Stimulated activated memory B cell treated with anti-CD40 and anti-IgM and Interleukin-4, amounts not matched to agents 10 μg/mL and 1 μg/mL and 100 μg/mL, for 72 hours (primary cell): Measurements from ENCODE around the gene RBM7.

Source experiments
- ATAC-seq: fragments of 150-1000 bp; cut with Tn5 transposase; 2 replicates; pipeline ENCODE4 v1.10.0; 2021
- H3K27ac Mint-ChIP-seq: one replicate; pipeline ENCODE4 v1.8.0; 2022; ENCODE audit warnings: mild to moderate bottlenecking, mixed read lengths
- H3K27me3 Mint-ChIP-seq: one replicate; pipeline ENCODE4 v1.8.0; 2022; ENCODE audit warnings: mixed read lengths
- H3K36me3 Mint-ChIP-seq: one replicate; pipeline ENCODE4 v1.8.0; 2022; ENCODE audit warnings: mixed read lengths
- H3K4me1 Mint-ChIP-seq: one replicate; pipeline ENCODE4 v1.8.0; 2022; ENCODE audit warnings: mixed read lengths
- H3K4me3 Mint-ChIP-seq: one replicate; pipeline ENCODE4 v1.8.0; 2022; ENCODE audit warnings: mild to moderate bottlenecking, moderate library complexity, mixed read lengths
- H3K9me3 Mint-ChIP-seq: one replicate; pipeline ENCODE4 v1.8.0; 2022; ENCODE audit warnings: mixed read lengths

RBM7 gene

GRCh38 chr11:114430290-114430689, 29.8 kb downstream of the RBM7 start:
- H3K9me3 Mint-ChIP-seq, result no peaks in the 10 kb centered on the region
- H3K4me1 Mint-ChIP-seq, result no peaks in the 10 kb centered on the region
- no peak overlapping the region for H3K27ac Mint-ChIP-seq
- ATAC-seq, result no peak
- no peak overlapping the region for H3K4me3 Mint-ChIP-seq
- H3K27me3 Mint-ChIP-seq, result no peaks in the 10 kb centered on the region
- peaks cover 12% of the 10 kb centered on the region for H3K36me3 Mint-ChIP-seq

DNA sequence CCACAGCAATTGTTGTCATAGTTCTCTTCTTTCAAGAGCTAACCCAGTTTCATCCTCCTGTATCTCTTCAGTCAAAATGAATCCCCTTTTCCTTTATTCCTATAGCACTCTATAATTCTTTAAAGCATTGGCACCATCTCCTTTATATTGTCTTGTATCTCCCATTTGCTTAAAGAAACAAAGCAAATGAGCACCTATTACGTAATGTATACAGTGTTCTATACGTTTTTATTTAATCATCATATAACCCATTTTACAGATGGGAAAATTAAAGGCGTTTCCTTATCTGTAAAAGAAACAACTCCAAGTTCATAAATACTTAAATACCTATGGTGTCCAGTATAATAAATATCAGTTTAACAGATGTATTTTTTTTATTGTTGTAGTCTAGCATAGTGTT, 32.4 kb downstream of the RBM7 start:
- ATAC-seq, result no peak
- Mint-ChIP-seq H3K36me3 (peaks cover 7% of the 10 kb centered on the region), H3K9me3 (no peaks in the 10 kb centered on the region), H3K27ac (no peak overlapping the region), H3K27me3 (no peaks in the 10 kb centered on the region), H3K4me1 (no peaks in the 10 kb centered on the region), H3K4me3 (no peak overlapping the region)

DNA sequence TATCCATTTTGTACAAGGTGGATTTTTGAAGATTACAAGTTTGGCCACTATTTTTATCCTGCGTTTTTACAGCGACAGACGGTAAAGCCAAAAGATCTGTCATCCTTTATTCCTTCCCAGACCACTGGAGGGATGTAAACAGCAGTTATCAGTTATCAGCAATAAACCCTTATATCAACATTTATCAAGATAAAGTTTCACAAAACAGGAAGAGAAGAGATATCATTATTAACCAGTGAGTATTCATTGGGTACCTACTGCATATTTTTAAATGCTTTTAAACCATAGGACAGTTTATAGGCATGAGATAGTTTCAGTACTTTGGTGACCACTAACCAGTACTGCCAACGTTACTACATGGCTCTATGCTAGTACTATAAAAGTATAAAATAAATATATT, 32.9 kb downstream of the RBM7 start:
- Mint-ChIP-seq H3K4me3 (no peak overlapping the region), H3K4me1 (no peaks in the 10 kb centered on the region), H3K27me3 (no peaks in the 10 kb centered on the region), H3K9me3 (no peaks in the 10 kb centered on the region), H3K27ac (no peak overlapping the region), H3K36me3 (peaks cover 7% of the 10 kb centered on the region)
- ATAC-seq, result no peak

- no peak overlapping the region for H3K4me3 Mint-ChIP-seq
- H3K27me3 Mint-ChIP-seq, result no peaks in the 10 kb centered on the region
- H3K27ac Mint-ChIP-seq, result no peak overlapping the region
- no peaks in the 10 kb centered on the region for H3K9me3 Mint-ChIP-seq
- peaks cover 28% of the 10 kb centered on the region for H3K4me1 Mint-ChIP-seq
- no peak for ATAC-seq
- H3K36me3 Mint-ChIP-seq, result peaks cover 15% of the 10 kb centered on the region
These were observed 37.8 kb downstream of the RBM7 start for GRCh38 chr11:114438303-114438702.

DNA sequence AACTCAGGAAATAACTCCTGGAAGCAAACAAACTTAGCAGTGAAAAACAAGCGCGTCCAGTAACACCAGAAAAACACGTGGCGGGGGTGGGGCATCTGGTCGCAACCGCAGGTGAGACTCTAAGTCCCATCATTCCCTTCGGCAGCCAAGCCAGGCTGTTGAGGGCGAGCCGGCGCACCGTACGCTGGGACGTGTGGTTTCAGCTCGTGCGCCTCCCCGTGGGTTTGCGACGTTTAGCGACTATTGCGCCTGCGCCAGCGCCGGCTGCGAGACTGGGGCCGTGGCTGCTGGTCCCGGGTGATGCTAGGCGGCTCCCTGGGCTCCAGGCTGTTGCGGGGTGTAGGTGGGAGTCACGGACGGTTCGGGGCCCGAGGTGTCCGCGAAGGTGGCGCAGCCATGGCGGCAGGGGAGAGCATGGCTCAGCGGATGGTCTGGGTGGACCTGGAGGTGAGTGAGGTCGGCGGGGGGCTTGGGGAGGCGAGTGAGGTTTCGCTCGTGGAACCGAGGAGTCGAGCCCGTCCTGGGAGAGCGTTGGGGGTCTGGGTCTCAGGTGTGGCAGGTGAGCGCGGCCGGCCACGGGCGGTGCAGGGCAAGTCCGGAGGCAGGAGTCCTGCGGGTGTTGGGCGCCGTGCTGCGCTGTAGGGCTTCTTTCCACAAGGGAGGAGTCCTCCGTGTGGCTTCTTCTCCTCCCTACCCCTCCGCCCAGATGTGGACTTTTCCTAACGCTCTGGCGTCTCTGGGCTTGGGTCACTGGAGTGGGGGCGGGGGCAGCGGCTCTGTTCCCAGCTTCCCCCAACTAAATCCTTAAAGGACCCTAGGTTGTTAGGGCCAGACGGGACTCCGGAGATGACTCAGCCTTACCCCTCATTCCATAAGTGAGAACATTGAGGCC, 39.0 kb downstream of the RBM7 start, which contains the start of gene REXO2:
Gene REXO2, plus strand, starts transcription at position 239 of the 892 bp plus-strand sequence. Its CDS starts 62 bp downstream, at position 301.
- ATAC-seq, result peak; percentile 99
- Mint-ChIP-seq H3K4me1 (peaks cover 28% of the 10 kb centered on the region), H3K36me3 (peaks cover 23% of the 10 kb centered on the region), H3K4me3 (peak within 1 kb of the TSS; percentile 96), H3K27ac (peak within 1 kb of the TSS; percentile 87), H3K27me3 (no peaks in the 10 kb centered on the region), H3K9me3 (no peaks in the 10 kb centered on the region)

GRCh38 chr11:114440121-114440860, 39.8 kb downstream of the RBM7 start:
- no peak for ATAC-seq
- peaks cover 20% of the 10 kb centered on the region for H3K36me3 Mint-ChIP-seq
- H3K27ac Mint-ChIP-seq, result peak overlapping the region; percentile 87
- H3K27me3 Mint-ChIP-seq, result no peaks in the 10 kb centered on the region
- H3K4me1 Mint-ChIP-seq, result peaks cover 28% of the 10 kb centered on the region
- peak overlapping the region; percentile 96 for H3K4me3 Mint-ChIP-seq
- no peaks in the 10 kb centered on the region for H3K9me3 Mint-ChIP-seq

DNA sequence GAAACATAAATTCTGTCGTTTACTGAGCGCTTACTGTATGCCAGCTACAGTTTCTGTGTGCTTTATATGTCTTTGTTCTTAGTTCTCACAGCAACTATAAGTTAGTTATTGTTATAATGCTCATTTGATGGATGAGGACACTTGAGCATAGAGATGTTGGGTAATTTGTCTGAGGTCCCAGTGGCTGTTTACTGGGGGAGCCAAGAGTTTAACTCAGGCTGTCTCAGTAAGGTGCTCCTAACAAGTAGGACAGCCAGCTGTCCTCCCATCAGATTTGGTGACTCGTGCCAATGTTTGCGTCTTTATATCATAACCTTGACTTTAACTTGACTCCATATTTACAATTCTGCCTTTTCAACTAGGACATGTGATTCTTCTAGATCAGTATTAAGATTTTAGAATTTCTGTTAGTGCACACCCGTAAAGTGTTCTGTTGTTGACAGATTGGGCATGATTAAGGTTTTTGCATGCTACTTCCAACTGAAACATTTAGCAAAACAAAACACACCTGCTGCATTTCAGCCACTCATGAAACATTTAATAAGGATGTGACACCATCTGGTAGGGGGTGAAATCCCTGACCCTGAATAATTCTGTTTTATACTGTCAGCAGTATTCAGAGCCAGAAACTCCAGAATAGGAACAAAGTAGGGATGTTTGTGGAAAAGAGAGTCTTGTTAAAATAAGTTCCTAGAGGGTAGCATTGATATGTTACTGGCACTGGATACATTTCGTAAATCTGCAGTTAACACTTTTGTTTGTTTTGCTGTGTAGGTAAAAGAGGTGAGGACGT, 40.7 kb downstream of the RBM7 start:
- H3K36me3 Mint-ChIP-seq, result peaks cover 24% of the 10 kb centered on the region
- no peak for ATAC-seq
- H3K27ac Mint-ChIP-seq, result no peak overlapping the region
- no peaks in the 10 kb centered on the region for H3K27me3 Mint-ChIP-seq
- no peaks in the 10 kb centered on the region for H3K9me3 Mint-ChIP-seq
- peaks cover 28% of the 10 kb centered on the region for H3K4me1 Mint-ChIP-seq
- H3K4me3 Mint-ChIP-seq, result no peak overlapping the region

- H3K27me3 Mint-ChIP-seq, result no peaks in the 10 kb centered on the region
- H3K9me3 Mint-ChIP-seq, result no peaks in the 10 kb centered on the region
- peaks cover 31% of the 10 kb centered on the region for H3K36me3 Mint-ChIP-seq
- ATAC-seq, result no peak
- H3K4me1 Mint-ChIP-seq, result peaks cover 28% of the 10 kb centered on the region
- no peak overlapping the region for H3K27ac Mint-ChIP-seq
- H3K4me3 Mint-ChIP-seq, result no peak overlapping the region
These were observed 41.5 kb downstream of the RBM7 start for GRCh38 chr11:114441921-114442320.

DNA sequence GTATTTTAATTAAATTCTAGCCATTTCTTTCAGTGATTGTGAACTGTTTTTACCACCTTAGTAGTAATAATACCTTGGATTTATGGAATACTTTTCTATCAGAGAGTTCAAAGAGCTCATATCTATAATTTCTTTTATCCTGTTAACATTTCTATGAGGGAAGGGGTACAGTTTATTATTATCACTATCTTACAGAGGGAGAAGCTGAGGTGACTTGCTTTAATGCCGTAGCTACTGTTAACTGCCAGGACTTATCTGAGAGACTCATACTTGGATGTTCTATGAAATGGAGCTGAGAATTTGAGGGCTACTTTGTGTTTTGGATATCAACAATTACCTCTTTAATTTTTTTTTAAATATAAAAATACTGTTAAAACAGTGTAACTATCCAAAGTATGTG, 42.1 kb downstream of the RBM7 start:
- no peak overlapping the region for H3K27ac Mint-ChIP-seq
- ATAC-seq, result no peak
- H3K9me3 Mint-ChIP-seq, result no peaks in the 10 kb centered on the region
- H3K4me3 Mint-ChIP-seq, result no peak overlapping the region
- no peaks in the 10 kb centered on the region for H3K27me3 Mint-ChIP-seq
- H3K36me3 Mint-ChIP-seq, result peaks cover 37% of the 10 kb centered on the region
- peaks cover 28% of the 10 kb centered on the region for H3K4me1 Mint-ChIP-seq

DNA sequence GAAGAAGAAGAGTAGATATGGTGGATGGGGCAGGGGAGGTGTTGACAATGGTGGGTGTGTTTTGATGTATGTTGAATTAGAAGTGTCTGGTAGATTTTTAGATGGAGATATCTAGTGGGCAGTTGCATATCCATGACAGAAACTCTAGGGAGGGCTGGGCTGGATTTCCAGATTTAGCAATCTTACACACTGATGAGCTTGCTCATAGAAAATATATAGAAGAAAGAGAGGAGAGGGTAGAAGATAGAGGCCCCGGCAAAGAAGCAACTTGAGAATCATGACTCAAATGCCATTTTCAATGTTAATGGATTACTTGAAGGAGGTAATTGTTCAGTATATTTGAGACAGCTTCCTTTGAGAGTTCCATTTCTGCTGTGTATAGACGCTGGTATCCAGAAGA, 47.0 kb downstream of the RBM7 start:
- Mint-ChIP-seq H3K4me1 (no peaks in the 10 kb centered on the region), H3K27me3 (no peaks in the 10 kb centered on the region), H3K27ac (no peak overlapping the region), H3K9me3 (no peaks in the 10 kb centered on the region), H3K4me3 (no peak overlapping the region), H3K36me3 (peaks cover 47% of the 10 kb centered on the region)
- no peak for ATAC-seq

DNA sequence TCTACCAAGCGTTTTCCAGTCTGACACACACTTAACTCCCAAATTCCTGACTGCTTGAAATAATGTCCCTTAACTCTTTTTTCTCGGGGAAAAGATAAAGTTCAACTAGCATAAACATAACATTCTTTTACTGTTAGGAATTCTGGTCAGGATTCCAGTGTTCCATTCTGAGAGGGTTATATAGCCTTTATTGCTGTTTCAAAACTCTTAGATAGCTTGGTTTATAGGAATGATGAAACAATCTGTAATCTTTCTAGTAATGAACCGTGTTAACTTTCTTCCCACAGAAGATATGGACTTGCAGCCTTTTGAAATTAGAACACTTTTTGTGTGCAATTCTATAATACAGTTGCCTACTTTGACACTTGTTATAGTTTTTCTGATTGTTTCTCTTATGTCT, 47.4 kb downstream of the RBM7 start:
- H3K27me3 Mint-ChIP-seq, result no peaks in the 10 kb centered on the region
- no peaks in the 10 kb centered on the region for H3K9me3 Mint-ChIP-seq
- ATAC-seq, result no peak
- no peak overlapping the region for H3K4me3 Mint-ChIP-seq
- no peaks in the 10 kb centered on the region for H3K4me1 Mint-ChIP-seq
- no peak overlapping the region for H3K27ac Mint-ChIP-seq
- H3K36me3 Mint-ChIP-seq, result peaks cover 47% of the 10 kb centered on the region

GRCh38 chr11:114448749-114449482, 48.5 kb downstream of the RBM7 start:
- Mint-ChIP-seq H3K9me3 (no peaks in the 10 kb centered on the region), H3K27ac (no peak overlapping the region), H3K4me1 (no peaks in the 10 kb centered on the region), H3K27me3 (no peaks in the 10 kb centered on the region), H3K4me3 (no peak overlapping the region), H3K36me3 (peaks cover 56% of the 10 kb centered on the region)
- ATAC-seq, result no peak

- no peak overlapping the region for H3K4me3 Mint-ChIP-seq
- no peaks in the 10 kb centered on the region for H3K9me3 Mint-ChIP-seq
- H3K4me1 Mint-ChIP-seq, result no peaks in the 10 kb centered on the region
- H3K27me3 Mint-ChIP-seq, result no peaks in the 10 kb centered on the region
- peaks cover 46% of the 10 kb centered on the region for H3K36me3 Mint-ChIP-seq
- ATAC-seq, result no peak
- no peak overlapping the region for H3K27ac Mint-ChIP-seq
These were observed 49.4 kb downstream of the RBM7 start for GRCh38 chr11:114449845-114450244.

GRCh38 chr11:114452399-114452798, 51.9 kb downstream of the RBM7 start:
- no peaks in the 10 kb centered on the region for H3K27me3 Mint-ChIP-seq
- peaks cover 30% of the 10 kb centered on the region for H3K36me3 Mint-ChIP-seq
- no peak overlapping the region for H3K4me3 Mint-ChIP-seq
- H3K9me3 Mint-ChIP-seq, result no peaks in the 10 kb centered on the region
- no peak overlapping the region for H3K27ac Mint-ChIP-seq
- ATAC-seq, result no peak
- no peaks in the 10 kb centered on the region for H3K4me1 Mint-ChIP-seq
